ENCODE data around the gene ATP6V0A1. TPM values are rescaled to one million over a fixed set of nuclear protein-coding genes. Genes with fewer than 3 reads are reported as not detected.

ATP6V0A1 gene
- total RNA-seq, 1 donor from 2014 or later: 78.6 TPM

DNA sequence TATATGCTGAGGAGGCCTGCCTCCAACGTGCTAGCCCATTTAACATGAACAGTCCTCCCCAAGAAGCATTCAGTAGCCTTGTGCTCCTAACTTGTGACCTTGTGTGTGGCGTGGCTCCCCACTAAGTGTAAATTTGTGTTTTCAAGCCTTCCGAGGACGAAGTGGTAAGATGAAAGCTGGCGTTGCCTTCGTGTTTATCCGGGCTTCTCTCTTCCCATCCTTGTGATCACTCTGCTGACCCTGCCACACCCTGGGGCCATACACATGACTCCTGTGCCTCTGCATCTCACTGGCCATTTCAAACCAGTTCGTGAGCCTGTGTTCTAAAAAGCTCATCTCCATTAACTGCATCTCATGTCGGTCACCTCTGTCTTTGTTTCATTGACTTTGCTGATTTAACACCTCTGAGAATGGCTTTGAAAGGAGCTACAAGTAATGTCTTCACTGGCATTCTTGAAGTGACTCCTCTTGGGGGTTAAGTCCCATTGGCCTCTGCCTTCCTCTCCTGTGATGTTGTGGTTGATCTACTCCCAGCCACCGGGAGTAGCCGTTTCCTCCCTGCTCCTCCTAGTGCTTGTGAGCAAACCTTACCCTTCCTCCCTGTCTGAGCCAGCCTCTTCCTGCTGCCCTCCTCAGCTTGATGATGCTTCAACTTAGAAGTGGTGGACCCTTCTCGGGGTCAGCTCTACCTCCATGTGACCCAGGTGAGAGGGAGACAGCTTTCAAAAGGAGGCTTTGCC is 49.9 kb downstream of the ATP6V0A1 start:
- Histone ChIP-seq H3K9ac (ENCODE audit: low read length) (no peak overlapping the region), H3K4me3 (ENCODE audit: insufficient read depth, low read depth, low read length) (no peak overlapping the region), H4K20me1 (ENCODE audit: insufficient read depth, low read length) (no peaks in the 10 kb centered on the region), H2AFZ (ENCODE audit: low read depth, low read length) (no peak overlapping the region), H3K27me3 (ENCODE audit: insufficient read depth, low read length) (no peaks in the 10 kb centered on the region), H3K4me1 (ENCODE audit: insufficient read depth, low read length) (no peaks in the 10 kb centered on the region), H3K4me2 (ENCODE audit: low read length) (no peak overlapping the region), H3K36me3 (ENCODE audit: insufficient read depth, low read length) (peaks cover 20% of the 10 kb centered on the region), H3K79me2 (ENCODE audit: insufficient read depth, low read length) (no peaks in the 10 kb centered on the region), H3K27ac (ENCODE audit: low read depth, low read length) (no peak overlapping the region), H3K9me3 (ENCODE audit: insufficient read depth, low read depth, low read length) (no peaks in the 10 kb centered on the region)
- peaks cover 30% of the 10 kb centered on the region for H3K4me1 Mint-ChIP-seq (ENCODE audit: low read depth, unreplicated experiment)
- peak overlapping the region; percentile 70 for H3K27ac Mint-ChIP-seq (ENCODE audit: unreplicated experiment)
- peak overlapping the region; percentile 50 for H3K4me3 Mint-ChIP-seq (ENCODE audit: unreplicated experiment)
- no peaks in the 10 kb centered on the region for H3K27me3 Mint-ChIP-seq (ENCODE audit: low read depth, unreplicated experiment)
- TF ChIP-seq EZH2 (IDR thresholded peaks at IDR 0.05; ENCODE audit: insufficient read depth, low read length): no peak
- no peak for TF ChIP-seq CTCF (IDR thresholded peaks at IDR 0.05; ENCODE audit: insufficient read depth, low read depth, low read length)
- no peak for FAIRE-seq
- no peak for DNase-seq (ENCODE audit: low read depth)
- peaks cover 35% of the 10 kb centered on the region for H3K36me3 Mint-ChIP-seq (ENCODE audit: low read depth, unreplicated experiment)
- H3K9me3 Mint-ChIP-seq (ENCODE audit: unreplicated experiment): no peaks in the 10 kb centered on the region

GRCh38 chr17:42509409-42509808 is 50.7 kb downstream of the ATP6V0A1 start:
- Histone ChIP-seq H4K20me1 (ENCODE audit: insufficient read depth, low read length) (no peaks in the 10 kb centered on the region), H3K9me3 (ENCODE audit: insufficient read depth, low read depth, low read length) (no peaks in the 10 kb centered on the region), H3K4me2 (ENCODE audit: low read length) (no peak overlapping the region), H3K27ac (ENCODE audit: low read depth, low read length) (no peak overlapping the region), H3K4me3 (ENCODE audit: insufficient read depth, low read depth, low read length) (no peak overlapping the region), H3K4me1 (ENCODE audit: insufficient read depth, low read length) (no peaks in the 10 kb centered on the region), H3K27me3 (ENCODE audit: insufficient read depth, low read length) (no peaks in the 10 kb centered on the region), H3K79me2 (ENCODE audit: insufficient read depth, low read length) (no peaks in the 10 kb centered on the region), H3K9ac (ENCODE audit: low read length) (no peak overlapping the region), H2AFZ (ENCODE audit: low read depth, low read length) (no peak overlapping the region), H3K36me3 (ENCODE audit: insufficient read depth, low read length) (peaks cover 18% of the 10 kb centered on the region)
- Mint-ChIP-seq H3K4me3 (ENCODE audit: unreplicated experiment) (peak overlapping the region; percentile 50), H3K4me1 (ENCODE audit: low read depth, unreplicated experiment) (peaks cover 30% of the 10 kb centered on the region), H3K9me3 (ENCODE audit: unreplicated experiment) (no peaks in the 10 kb centered on the region), H3K27ac (ENCODE audit: unreplicated experiment) (no peak overlapping the region), H3K36me3 (ENCODE audit: low read depth, unreplicated experiment) (peaks cover 37% of the 10 kb centered on the region), H3K27me3 (ENCODE audit: low read depth, unreplicated experiment) (no peaks in the 10 kb centered on the region)
- DNase-seq (ENCODE audit: low read depth): no peak
- no peak for TF ChIP-seq EZH2 (IDR thresholded peaks at IDR 0.05; ENCODE audit: insufficient read depth, low read length)
- FAIRE-seq: no peak

DNA sequence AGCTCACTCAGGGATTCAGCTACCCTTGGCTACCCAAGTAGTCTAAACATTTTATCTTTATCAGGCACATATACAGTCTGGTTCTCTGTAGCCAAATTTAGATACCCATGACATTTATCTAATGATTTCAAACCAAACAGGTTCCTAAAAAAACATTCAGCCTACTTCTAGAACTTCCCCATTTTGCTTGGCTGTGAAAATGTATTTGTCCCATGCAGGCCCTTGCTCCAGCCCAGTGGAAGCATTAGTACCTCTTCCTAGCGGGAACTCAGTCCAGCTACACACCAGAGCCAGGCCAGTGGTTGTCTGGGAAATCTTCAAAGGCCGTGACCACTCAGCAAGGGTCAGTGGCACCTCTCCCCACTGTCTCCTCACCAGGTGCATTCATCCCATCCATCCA is 51.2 kb downstream of the ATP6V0A1 start:
- H3K27me3 Mint-ChIP-seq (ENCODE audit: low read depth, unreplicated experiment): no peaks in the 10 kb centered on the region
- no peak for FAIRE-seq
- Histone ChIP-seq H3K4me2 (ENCODE audit: low read length) (no peak overlapping the region), H3K9me3 (ENCODE audit: insufficient read depth, low read depth, low read length) (no peaks in the 10 kb centered on the region), H3K4me3 (ENCODE audit: insufficient read depth, low read depth, low read length) (no peak overlapping the region), H3K36me3 (ENCODE audit: insufficient read depth, low read length) (peaks cover 15% of the 10 kb centered on the region), H3K9ac (ENCODE audit: low read length) (no peak overlapping the region), H3K4me1 (ENCODE audit: insufficient read depth, low read length) (no peaks in the 10 kb centered on the region), H3K27ac (ENCODE audit: low read depth, low read length) (no peak overlapping the region), H2AFZ (ENCODE audit: low read depth, low read length) (no peak overlapping the region), H3K27me3 (ENCODE audit: insufficient read depth, low read length) (no peaks in the 10 kb centered on the region), H3K79me2 (ENCODE audit: insufficient read depth, low read length) (no peaks in the 10 kb centered on the region), H4K20me1 (ENCODE audit: insufficient read depth, low read length) (no peaks in the 10 kb centered on the region)
- no peak overlapping the region for H3K27ac Mint-ChIP-seq (ENCODE audit: unreplicated experiment)
- peaks cover 38% of the 10 kb centered on the region for H3K36me3 Mint-ChIP-seq (ENCODE audit: low read depth, unreplicated experiment)
- H3K4me3 Mint-ChIP-seq (ENCODE audit: unreplicated experiment): no peak overlapping the region
- H3K4me1 Mint-ChIP-seq (ENCODE audit: low read depth, unreplicated experiment): peaks cover 32% of the 10 kb centered on the region
- DNase-seq (ENCODE audit: low read depth): no peak
- H3K9me3 Mint-ChIP-seq (ENCODE audit: unreplicated experiment): no peaks in the 10 kb centered on the region
- no peak for TF ChIP-seq CTCF (IDR thresholded peaks at IDR 0.05; ENCODE audit: insufficient read depth, low read depth, low read length)
- TF ChIP-seq EZH2 (IDR thresholded peaks at IDR 0.05; ENCODE audit: insufficient read depth, low read length): no peak
